GM18499 (cell line): Measurements from ENCODE around the gene GNAS-AS1.
"Not testable (repeated sequence)": the region's sequence is repeated elsewhere in the genome, so short reads cannot be mapped to it uniquely, and the experiment has no call there.

Experiments used
- ATAC-seq: cut with Tn5 transposase; IDR thresholded peaks from one replicate; pipeline ENCODE4 v1.9.1; 2021; ENCODE audit warnings: moderate number of reproducible peaks; ENCODE audit not compliant: insufficient read depth, unreplicated experiment

The GNAS-AS1 gene

DNA sequence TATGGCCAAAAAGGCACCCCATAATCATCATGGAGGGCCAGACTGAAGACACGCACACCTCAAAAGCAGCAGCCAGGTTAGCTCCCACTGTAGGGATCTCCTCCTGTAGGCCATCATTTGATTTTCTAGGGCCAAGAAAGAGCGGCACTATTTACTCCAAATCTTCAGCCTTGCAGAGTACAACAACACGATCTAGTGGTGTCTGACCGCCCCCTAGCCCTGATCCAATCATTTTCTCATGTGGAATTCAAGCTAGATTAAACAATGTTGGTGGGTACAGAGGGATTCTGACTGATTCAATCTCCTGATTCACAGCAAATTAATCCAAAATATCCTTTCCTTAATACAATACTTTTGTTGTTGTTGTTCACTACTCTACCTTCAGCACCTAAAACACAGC is 12.5 kb downstream of the GNAS-AS1 start:
- no peak for ATAC-seq

DNA sequence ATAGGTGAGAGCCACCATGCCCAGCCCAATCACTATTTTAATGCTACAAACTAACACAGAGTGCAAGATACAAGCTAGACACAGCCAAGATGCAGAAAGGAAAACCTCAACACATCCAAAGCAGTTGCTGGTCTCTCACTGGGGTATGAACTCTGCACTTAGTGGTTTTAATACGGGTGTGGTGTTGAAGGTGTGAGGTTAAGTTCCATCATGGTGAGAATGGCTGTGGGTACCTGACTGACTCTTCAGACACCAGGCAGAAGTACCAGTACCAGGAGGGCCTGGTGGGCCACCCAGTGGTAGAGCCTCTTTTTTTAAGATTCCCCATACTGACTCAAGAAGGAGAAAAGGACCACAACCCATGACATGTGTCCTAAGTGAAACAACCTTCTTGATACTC is 13.0 kb downstream of the GNAS-AS1 start:
- ATAC-seq, result no peak

DNA sequence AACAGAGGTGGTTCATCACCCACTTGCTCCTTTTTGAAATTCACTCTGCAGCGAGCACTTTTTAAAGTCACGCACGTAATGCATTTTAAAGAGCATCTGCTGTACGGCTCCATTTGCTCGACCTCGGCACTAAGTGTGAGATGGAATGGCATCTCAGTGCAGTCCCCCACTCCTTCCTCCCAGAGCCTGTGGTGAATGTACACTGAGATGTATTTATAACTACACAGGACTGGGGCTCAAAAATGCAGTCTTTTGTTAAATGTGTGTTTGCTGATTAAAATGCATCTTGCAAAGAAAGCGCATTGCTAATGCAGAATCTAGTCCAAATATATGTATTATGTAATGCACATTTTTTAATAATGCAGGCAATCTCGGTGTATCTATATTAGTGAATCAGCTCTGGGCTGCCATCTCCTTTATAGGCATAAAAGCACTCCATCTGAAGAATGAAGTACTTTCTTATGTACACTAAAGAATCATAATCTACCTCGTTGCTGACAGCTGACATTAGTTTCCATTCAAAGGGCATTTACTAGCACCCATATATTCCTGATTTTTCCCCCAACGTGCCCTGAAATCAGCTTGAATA is 14.0 kb downstream of the GNAS-AS1 start:
- ATAC-seq, result no peak

DNA sequence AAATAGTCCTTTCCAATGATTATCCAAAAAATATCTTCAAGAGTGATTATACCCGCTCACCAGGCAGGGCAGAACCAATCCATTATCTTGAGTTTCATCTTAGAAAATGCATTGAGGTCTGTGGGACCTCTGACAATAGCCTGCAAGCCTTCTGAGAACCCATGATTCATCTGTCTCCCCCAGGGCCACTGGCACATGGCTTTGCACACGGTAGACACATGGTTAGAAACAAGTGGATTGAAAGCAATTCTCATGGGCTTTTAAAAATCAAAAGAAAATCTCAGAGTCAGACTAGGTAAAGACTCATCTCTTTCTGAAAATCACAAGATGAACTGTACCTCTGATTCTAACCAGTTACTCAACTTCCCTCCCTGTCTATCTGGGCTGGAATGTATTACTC is 15.5 kb downstream of the GNAS-AS1 start:
- no peak for ATAC-seq

DNA sequence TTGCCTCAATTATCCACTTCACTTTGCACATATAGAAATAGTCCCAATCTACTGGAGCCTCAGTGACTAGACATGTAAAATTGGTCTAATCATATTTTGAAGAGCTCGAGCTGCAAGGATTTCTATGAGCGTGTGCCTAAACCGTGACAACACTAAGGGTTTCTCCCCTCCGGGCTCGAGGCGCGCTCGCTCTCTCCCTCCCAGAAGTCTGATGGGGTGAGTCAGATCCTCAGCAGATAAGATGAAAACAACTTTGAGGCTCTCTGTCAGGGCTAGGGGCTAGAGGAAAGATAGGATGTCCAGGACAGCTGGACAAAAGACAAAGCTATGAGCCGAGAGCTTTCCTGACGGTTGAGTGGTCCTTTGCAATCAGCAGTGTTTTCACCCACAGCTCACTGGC is 16.8 kb downstream of the GNAS-AS1 start:
- ATAC-seq, result no peak

DNA sequence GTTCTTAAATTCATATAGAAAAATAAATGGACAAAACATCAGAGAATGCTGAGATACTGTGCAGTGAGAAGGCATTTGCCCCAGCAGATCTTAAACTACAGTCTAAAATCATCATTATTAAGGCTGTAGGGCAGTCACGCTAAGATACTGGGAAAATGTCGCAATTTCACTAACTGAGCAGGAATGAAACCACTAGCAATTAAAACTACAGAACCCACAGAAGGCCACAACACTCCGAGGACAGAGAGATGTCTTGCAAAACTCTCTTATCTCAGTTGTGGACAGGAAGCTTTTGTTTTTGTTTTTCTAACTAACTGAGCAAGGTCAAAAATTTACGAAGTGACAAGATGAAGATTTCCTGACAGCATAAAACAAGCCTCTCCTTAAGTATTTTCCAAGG is 18.2 kb downstream of the GNAS-AS1 start:
- ATAC-seq, result no peak

DNA sequence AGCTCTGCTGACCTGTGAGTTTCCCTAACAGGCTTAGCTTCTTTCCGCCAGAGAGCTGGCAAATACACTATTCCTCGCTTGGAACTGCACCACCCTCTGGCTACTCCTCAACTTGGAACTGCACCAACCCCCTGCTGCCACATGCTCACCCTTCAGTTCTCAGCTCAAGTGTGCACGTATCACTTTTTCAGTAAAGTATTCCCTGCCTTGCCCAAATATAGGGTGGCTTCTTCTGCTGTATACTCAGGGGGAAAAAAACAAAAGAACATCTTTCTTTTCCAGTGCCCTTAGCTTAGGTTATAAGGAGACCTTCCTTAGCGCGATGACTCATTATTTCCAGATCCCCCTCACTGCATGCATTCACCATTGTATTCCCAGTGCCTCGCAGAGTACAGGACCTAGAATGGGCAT is 21.2 kb downstream of the GNAS-AS1 start:
- no peak for ATAC-seq

DNA sequence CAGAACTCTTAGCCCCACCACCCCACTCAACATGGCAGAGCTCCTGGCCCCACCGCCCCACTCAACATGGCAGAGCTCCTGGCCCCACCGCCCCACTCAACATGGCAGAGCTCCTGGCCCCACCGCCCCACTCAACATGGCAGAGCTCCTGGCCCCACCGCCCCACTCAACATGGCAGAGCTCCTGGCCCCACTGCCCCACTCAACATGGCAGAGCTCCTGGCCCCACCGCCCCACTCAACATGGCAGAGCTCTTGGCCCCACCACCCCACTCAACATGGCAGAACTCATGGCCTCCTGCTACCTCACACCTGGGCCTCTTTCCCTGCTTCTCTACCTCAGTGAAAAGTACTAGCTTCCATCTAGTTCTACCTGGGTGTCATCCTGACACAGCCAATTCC is 21.9 kb downstream of the GNAS-AS1 start:
- not testable (repeated sequence) for ATAC-seq

DNA sequence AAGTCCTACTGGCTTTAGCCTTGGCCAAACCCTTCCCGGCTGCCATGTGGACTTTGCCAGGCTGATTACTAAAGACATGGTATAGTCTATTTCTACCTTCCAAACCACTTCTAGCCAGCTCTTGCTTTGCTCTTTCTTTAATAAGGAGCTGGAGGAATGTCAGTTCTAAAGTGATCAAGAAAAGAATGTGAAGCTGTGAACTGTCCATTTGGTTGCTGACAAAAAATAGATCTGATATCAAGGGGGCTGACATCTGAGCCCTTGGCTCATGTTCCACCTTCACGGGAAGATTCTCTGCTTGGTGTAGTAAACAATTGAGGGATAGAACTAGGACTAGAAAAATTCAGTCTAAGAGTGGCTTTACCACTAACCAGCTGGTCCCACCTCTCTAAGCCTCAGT is 22.6 kb downstream of the GNAS-AS1 start:
- no peak for ATAC-seq

DNA sequence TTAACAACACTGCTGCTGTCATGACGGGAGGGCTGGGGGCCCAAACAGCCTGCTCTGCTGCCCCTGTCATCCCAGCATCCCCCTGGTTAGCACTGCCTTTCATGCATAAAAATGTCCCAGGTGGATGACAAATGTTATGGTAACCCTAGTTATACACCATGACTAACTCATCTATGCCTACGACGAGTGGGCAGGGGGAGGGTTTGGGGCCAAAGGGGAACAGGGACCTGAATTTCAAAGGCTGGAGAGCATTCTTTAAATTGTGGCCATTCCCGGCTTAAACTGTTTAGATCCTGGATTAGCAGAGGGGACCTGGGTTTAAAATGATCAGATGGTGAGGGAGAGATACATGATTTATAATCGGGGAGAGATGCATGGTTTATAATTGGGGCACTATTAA is 24.4 kb downstream of the GNAS-AS1 start:
- no peak for ATAC-seq

DNA sequence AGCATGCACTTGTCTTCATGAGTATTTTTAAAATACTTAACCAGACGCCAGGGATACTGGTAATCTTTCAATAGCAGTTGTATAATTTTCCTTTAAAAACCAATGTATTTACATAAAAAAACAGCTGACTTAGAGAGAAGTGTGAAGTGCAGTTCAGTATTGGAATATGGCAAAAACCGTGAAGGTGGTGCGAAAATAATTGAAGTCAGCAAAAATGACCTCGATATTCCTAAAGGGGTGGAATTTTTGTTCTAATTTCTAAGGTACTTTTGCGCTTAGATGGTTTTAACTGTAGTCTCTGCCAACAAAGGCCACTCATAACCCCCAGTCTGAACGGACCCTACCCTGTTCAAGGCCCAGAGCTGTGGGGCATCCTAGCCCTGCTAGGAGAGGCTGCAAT is 25.3 kb downstream of the GNAS-AS1 start:
- no peak for ATAC-seq

DNA sequence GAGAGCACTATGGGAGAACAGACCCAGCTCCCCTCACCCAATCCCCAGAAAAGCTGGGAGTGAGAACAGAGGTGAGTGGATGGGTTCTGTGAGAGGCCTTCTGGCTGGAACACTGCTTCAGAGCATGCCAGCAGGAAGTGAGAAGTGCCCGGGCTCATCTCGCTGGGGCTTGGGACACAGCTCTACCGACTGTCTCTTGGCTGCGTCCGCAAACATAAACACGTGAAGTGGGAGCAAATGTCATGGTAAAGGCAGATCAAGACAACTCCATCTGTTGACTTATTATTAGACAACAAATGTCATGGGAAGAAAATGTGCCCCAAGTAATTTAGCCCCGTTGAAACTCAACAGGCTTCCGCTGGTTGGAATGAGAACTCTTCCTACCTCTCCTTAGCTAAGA is 25.9 kb downstream of the GNAS-AS1 start:
- ATAC-seq, result no peak

DNA sequence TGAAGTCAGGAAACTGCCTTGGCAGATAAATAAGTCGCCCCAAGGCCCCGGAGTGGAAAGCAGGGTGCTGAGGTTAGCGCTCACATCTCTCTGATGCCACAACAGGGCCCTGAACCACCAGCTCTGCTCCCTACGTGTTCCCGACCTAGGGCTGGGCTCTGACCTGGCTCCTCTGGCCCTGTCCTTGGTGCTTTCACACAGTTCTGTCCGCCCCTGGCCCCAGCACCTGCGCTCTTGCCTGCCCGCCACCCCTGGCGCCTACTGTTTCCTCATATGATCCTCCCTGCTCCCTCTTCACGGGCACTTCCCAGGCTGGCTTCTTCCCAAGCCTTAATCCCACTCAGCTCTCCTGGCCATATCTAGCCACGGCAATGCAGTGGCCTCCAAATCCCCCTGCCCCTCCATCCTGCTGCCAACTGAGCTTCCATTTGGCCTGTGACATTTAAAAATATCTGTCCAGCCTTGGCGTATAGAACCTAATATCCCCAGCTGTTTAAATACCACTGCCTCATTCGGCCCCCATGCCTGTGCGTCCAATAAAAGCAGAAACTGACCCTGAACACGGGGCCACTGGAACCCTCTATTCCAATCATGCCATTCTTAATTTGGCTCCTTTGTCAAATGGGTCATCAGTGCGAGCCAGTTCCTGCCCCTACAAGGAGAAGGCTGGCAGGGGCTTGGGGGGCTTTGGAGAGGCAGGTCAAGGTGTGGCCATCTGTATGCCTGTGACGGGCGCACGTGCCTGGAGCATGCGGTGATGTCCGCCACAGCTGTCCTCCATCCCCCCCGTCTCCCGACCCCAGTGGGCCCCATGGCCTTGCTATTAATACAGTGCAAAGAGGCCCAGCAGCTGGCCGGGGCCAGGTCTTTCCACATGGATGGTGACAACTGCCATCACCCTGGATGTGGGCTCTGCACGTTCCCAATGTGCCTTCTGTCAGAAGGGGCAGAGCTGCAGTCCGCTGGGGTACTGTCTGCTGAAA is 27.7 kb downstream of the GNAS-AS1 start:
- no peak for ATAC-seq

DNA sequence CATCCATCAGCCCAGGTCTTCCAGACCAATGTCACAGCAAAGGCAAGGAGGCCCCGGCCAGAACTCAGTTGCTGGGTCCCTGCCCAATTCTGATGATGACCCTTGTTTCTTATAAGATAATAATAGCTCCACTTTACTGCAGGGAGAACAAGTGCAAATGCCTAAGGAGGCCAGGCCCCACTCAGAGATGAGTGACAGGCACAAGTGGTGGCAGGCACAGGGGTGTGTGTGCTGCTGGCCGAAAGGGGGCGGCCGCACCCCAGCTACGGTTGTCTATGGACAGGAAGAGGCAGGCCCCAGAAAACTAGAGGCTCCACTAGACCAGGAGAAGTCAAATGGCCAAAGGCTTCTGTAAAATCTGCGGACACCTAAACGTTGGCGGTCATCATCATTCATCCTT is 28.6 kb downstream of the GNAS-AS1 start:
- ATAC-seq, result no peak

DNA sequence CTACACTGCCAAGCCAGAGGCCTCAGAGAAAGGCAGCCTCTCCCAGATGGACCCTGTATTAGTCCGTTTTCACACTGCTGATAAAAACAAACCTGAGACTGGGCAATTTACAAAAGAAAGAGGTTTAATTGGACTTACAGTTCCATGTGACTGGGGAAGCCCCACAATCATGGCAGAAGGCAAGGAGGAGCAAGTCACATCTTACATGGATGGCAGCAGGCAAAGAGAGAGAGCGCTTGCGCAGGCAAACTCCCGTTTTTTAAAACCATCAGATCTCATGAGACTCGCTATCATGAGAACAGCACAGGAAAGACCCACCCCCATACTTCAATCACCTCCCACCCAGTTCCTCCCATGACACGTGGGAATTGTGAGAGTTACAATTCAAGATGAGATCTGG is 30.2 kb downstream of the GNAS-AS1 start:
- not testable (repeated sequence) for ATAC-seq

DNA sequence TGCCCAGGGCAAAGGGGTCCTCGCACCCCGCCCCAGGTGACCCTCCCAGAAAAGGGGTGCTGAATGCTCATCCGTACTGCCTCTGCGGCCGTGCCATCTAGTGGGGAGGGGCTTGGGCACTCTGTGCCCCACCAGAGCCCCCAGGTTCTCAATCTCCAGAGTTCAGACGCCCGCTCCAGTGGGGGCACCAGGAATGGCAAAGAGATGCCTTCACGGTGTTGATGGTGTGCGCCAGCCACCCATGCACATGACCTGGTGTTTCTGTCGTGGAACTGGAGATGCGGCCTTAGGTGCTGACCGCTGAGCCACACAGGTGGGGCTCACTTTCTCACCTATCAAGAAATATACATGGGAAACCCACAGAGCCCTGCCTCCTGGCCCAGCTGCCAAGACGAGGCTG is 30.8 kb downstream of the GNAS-AS1 start:
- ATAC-seq, result no peak

DNA sequence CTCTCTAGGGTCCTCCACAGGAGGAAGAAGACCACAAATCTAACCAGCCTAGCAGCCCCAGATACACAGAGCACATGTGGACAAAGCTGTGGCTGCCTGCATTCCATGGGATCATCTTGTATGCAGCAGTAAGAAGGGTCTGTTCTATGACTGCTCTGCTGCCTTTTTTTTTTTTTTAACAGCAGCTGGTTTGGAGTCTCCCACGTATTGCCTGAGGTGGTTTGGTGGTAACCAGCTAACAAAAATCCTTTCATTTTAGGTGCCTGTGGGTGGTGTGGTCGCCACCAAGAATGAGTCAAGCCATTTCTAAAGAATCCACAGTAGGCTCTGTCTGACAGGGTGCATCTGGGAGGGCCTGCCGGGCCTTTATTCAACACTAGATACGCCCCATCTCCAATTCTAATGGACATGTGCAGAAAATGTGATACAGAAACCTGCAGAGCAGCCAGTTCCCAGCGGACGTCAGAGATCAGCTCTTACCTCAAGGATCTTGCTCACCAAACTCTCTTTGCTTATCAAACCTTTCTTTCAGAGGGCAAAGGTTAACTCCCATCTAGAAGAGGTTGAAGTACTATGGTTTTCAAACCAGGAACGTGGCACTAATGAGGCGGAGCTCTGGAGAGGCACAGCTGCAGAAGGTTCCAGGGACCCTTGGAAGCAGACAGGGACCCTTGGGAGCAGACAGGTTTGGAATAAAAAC is 32.0 kb downstream of the GNAS-AS1 start:
- no peak for ATAC-seq

DNA sequence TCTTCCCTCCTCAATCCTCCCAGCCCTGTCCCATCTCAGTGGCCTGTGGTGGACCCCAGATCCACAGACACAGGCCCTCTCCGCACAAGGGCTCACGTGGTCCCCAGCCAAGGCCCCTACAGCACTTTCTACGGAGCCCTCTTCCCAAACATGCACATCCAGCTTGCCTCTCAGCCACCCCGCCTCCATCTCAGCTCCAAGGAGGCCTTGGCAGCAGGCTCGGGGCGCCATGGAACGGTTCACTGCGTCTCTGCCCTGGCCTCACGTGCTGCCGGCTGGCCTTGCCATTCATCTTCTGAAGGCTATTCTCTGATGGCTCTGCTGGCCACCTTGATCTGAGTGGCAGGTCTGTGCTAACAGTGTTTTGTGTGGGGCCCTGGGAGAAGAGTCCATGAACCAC is 33.0 kb downstream of the GNAS-AS1 start:
- no peak for ATAC-seq

DNA sequence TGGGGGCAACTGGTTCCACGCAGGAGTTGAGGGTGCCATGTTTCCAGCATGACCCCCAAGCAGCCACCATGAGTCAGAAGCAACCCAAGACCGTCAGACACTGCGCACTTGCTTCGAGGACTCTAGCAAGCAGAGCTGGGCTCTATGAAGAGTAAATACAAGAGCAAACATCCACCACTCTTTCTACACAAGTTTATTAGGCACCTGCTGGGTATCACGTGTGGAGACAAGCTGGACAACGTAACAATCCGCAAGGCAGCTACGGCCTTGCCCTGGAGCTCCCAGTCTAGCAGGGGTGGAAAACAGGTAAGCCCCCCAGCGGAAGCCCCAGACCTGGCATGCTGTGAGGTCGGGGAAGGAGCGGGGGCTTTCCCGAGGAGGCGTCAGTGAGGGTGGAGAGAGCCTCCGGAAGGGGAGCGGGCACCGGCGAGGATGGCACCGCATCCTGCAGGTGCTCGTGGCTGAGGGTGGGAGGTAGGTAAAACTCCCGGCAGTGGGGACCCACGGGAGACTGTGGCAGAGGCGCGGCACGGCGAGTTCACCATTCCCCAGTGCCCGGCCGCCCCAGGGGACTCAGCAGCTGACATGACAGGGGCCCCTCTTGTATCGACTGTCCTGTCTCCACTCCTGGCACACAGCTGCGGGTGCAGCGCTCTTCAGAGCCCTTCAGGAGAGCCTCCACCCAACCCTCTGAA is 33.6 kb downstream of the GNAS-AS1 start:
- ATAC-seq, result no peak

DNA sequence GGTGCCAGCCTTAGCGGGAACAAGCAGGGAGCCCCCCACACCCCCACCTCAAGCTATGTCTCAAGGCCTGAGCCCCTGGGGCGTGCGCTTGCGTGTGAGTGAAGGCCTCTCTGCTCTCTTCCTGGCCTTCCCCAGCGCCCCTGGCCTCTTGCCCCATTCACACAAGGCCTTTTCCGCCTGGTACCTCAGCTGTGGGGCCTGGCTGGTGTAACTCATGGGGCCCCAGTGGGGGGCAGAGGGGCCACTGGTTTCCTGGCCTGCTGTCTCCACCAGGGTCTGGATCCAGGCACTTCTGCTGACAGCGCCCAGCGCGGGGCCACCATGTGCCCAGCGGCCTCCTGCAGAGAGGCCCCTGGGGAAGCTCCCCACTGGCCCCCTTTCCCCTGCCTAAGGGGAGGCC is 34.7 kb downstream of the GNAS-AS1 start:
- ATAC-seq, result no peak

DNA sequence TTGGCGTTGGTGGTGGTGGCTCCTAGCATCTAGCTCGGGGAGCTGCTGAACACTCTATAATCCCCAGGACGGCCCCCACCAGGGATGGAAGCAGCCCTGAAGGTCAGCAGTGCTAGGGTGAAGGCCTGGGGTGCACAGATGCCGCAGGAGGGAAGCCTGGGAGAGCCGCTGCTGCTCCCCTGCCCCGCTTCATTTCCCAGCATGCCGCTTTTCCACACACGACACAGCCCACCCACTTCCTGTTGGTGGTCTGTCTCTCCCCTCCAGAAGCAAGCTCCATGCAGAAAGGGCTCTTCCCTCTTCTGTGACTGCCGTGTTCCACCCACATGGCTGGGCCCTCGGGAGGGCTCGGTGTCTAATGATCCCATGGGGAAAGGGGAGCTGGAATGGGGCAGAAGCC is 35.3 kb downstream of the GNAS-AS1 start:
- ATAC-seq, result no peak
